ENCODE data around the gene ZNF639. TPM values are rescaled to one million over a fixed set of nuclear protein-coding genes. Genes with fewer than 3 reads are reported as not detected.

Gene ZNF639
- total RNA-seq, 6 experiments from 2014 or later = 12.0 to 20.7 (median 14.7) TPM

GRCh38 chr3:179278151-179278550 is 44.7 kb upstream of the ZNF639 start:
- H3K4me1 ChIP-seq = no peaks in the 10 kb centered on the region
- intact Hi-C loops (cut with DNase I) = no loop called here
- ATAC-seq (no peak), DNase-seq (no peak)
- WGBS (ENCODE audit: insufficient coverage, low coverage, low lambda C conversion rate, missing lambda C conversion rate) = 88% methylated on average over 1 of the region's 1 CpG
- H3K36me3 ChIP-seq = no peaks in the 10 kb centered on the region
- H3K4me3 ChIP-seq = no peak overlapping the region
- no peaks in the 10 kb centered on the region for H3K27me3 ChIP-seq
- TF ChIP-seq POLR2A (IDR thresholded peaks at IDR 0.05) (no peak), CTCF (IDR thresholded peaks at IDR 0.05) (no peak)
- no peak overlapping the region for H3K27ac ChIP-seq
- no peaks in the 10 kb centered on the region for H3K9me3 ChIP-seq

GRCh38 chr3:179278932-179279693 is 43.7 kb upstream of the ZNF639 start:
- no peak for TF ChIP-seq POLR2A (IDR thresholded peaks at IDR 0.05)
- DNase-seq (no peak), ATAC-seq (no peak)
- no peaks in the 10 kb centered on the region for H3K9me3 ChIP-seq
- no peak overlapping the region for H3K27ac ChIP-seq
- H3K27me3 ChIP-seq = no peaks in the 10 kb centered on the region
- no peaks in the 10 kb centered on the region for H3K36me3 ChIP-seq
- intact Hi-C loops (cut with DNase I) = no loop called here
- H3K4me1 ChIP-seq = no peaks in the 10 kb centered on the region
- WGBS (ENCODE audit: insufficient coverage, low coverage, low lambda C conversion rate, missing lambda C conversion rate) = 48% methylated on average over 4 of the region's 4 CpGs
- no peak overlapping the region for H3K4me3 ChIP-seq

- no peak overlapping the region for H3K4me3 ChIP-seq
- intact Hi-C loops (cut with DNase I) = no loop called here
- H3K36me3 ChIP-seq = no peaks in the 10 kb centered on the region
- DNase-seq (no peak), ATAC-seq (no peak)
- no peaks in the 10 kb centered on the region for H3K27me3 ChIP-seq
- TF ChIP-seq CTCF (IDR thresholded peaks at IDR 0.05) (no peak), POLR2A (IDR thresholded peaks at IDR 0.05) (no peak)
- no peaks in the 10 kb centered on the region for H3K4me1 ChIP-seq
- H3K9me3 ChIP-seq = no peaks in the 10 kb centered on the region
- WGBS (ENCODE audit: insufficient coverage, low coverage, low lambda C conversion rate, missing lambda C conversion rate) = no CpG with 5 or more reads among the region's 1 CpG
- H3K27ac ChIP-seq = no peak overlapping the region
Observed at GRCh38 chr3:179279837-179280236, 43.0 kb upstream of the ZNF639 start.

GRCh38 chr3:179281825-179282224 is 41.0 kb upstream of the ZNF639 start:
- Histone ChIP-seq H3K4me1 (no peaks in the 10 kb centered on the region), H3K27me3 (no peaks in the 10 kb centered on the region), H3K27ac (no peak overlapping the region), H3K4me3 (no peak overlapping the region), H3K9me3 (no peaks in the 10 kb centered on the region), H3K36me3 (no peaks in the 10 kb centered on the region)
- DNase-seq = no peak
- ATAC-seq = no peak
- intact Hi-C loops (cut with DNase I) = no loop called here
- TF ChIP-seq CTCF (IDR thresholded peaks at IDR 0.05) (no peak), POLR2A (IDR thresholded peaks at IDR 0.05) (no peak)
- 78% methylated on average over 3 of the region's 3 CpGs for WGBS (ENCODE audit: insufficient coverage, low coverage, low lambda C conversion rate, missing lambda C conversion rate)

- no peaks in the 10 kb centered on the region for H3K27me3 ChIP-seq
- no peak for DNase-seq
- H3K4me3 ChIP-seq = no peak overlapping the region
- H3K4me1 ChIP-seq = no peaks in the 10 kb centered on the region
- TF ChIP-seq POLR2A (IDR thresholded peaks at IDR 0.05) (no peak), CTCF (IDR thresholded peaks at IDR 0.05) (no peak)
- H3K9me3 ChIP-seq = no peaks in the 10 kb centered on the region
- H3K27ac ChIP-seq = no peak overlapping the region
- H3K36me3 ChIP-seq = no peaks in the 10 kb centered on the region
- intact Hi-C loops (cut with DNase I) = no loop called here
- 73% methylated on average over 6 of the region's 6 CpGs for WGBS (ENCODE audit: insufficient coverage, low coverage, low lambda C conversion rate, missing lambda C conversion rate)
- ATAC-seq = no peak
Observed at GRCh38 chr3:179286331-179286730, 36.5 kb upstream of the ZNF639 start.

All from right lobe of liver (tissue), 6 donors.